ENCODE data around the gene ULBP3. TPM values are rescaled to one million over a fixed set of nuclear protein-coding genes. Genes with fewer than 3 reads are reported as not detected.

ULBP3 gene
- total and polyA plus RNA-seq, 2 of the 13 experiments (the other 11 are each of a cell fraction or from before 2014, with no cell fraction given): 0.42 to 0.48 TPM

DNA sequence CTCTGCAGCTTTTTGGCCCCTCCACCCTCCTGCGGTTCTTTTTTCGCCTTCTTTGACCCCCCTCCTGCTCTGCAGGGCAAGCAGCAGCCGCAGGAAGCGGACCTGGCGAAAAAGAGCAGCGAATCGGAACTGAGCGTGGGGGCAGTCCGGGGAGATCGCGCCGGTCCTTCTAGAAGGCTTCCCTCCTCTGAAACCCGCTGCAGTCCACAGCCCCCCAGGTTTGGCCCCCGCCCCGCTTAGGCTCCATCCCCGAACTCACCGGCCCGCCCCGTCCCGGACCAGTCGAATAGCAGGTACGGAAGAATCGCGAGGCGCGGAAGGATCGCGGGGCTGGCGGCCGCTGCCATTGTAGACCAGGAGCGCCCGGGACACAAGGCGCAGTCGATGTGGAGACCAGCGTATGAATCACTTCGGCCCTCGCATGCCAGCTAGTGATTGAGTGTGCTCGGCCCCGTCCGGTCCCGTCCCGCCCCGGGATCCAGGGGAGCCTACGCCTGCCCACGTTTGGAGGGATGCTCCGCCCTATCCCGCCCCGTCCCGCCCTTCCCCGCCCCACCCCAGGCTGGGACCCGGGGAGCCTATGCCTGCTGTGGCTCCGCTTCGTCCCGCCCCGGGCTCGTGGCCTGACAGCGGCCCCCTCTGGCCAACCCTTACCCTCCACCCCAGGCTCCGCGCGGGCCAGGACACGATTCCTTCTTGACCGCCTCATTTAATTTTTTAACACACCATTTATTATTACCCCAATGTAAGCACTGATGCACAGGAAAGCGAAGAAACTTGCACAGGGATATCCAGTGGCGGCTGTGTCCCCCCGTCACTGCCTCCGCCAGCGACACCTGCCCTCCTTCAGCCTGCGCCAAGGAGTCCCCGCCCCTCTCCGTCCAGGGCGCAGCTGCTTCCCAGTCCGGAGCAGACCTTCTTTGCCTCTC lies at the start of gene ULBP3 (continued):
- peak; percentile 65 for TF ChIP-seq ZNF777 (CRISPR knock-in tag; IDR thresholded peaks at IDR 0.05)
- no peak for TF ChIP-seq SP2 (CRISPR knock-in tag; IDR thresholded peaks at IDR 0.05)
- TF ChIP-seq POLR2A (IDR thresholded peaks at IDR 0.05; ENCODE audit: insufficient read depth in 1 of 2, low read depth in 2 of 2, low read length in 2 of 2): no peak
- TF ChIP-seq, protein P1, sequence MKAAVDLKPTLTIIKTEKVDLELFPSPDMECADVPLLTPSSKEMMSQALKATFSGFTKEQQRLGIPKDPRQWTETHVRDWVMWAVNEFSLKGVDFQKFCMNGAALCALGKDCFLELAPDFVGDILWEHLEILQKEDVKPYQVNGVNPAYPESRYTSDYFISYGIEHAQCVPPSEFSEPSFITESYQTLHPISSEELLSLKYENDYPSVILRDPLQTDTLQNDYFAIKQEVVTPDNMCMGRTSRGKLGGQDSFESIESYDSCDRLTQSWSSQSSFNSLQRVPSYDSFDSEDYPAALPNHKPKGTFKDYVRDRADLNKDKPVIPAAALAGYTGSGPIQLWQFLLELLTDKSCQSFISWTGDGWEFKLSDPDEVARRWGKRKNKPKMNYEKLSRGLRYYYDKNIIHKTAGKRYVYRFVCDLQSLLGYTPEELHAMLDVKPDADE (CRISPR knock-in tag; IDR thresholded peaks at IDR 0.05): no peak
- TF ChIP-seq ZFP1 (CRISPR knock-in tag; IDR thresholded peaks at IDR 0.05): no peak
- TF ChIP-seq, protein P2, sequence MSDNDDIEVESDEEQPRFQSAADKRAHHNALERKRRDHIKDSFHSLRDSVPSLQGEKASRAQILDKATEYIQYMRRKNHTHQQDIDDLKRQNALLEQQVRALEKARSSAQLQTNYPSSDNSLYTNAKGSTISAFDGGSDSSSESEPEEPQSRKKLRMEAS (IDR thresholded peaks at IDR 0.05): peak; percentile 30; the same call in 1 of the 2 replicates
- TF ChIP-seq NBN (conservative IDR thresholded peaks at IDR 0.05): no peak
- TF ChIP-seq, protein P3, sequence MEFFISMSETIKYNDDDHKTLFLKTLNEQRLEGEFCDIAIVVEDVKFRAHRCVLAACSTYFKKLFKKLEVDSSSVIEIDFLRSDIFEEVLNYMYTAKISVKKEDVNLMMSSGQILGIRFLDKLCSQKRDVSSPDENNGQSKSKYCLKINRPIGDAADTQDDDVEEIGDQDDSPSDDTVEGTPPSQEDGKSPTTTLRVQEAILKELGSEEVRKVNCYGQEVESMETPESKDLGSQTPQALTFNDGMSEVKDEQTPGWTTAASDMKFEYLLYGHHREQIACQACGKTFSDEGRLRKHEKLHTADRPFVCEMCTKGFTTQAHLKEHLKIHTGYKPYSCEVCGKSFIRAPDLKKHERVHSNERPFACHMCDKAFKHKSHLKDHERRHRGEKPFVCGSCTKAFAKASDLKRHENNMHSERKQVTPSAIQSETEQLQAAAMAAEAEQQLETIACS (CRISPR knock-in tag; IDR thresholded peaks at IDR 0.05): no peak
- TF ChIP-seq, protein P4, sequence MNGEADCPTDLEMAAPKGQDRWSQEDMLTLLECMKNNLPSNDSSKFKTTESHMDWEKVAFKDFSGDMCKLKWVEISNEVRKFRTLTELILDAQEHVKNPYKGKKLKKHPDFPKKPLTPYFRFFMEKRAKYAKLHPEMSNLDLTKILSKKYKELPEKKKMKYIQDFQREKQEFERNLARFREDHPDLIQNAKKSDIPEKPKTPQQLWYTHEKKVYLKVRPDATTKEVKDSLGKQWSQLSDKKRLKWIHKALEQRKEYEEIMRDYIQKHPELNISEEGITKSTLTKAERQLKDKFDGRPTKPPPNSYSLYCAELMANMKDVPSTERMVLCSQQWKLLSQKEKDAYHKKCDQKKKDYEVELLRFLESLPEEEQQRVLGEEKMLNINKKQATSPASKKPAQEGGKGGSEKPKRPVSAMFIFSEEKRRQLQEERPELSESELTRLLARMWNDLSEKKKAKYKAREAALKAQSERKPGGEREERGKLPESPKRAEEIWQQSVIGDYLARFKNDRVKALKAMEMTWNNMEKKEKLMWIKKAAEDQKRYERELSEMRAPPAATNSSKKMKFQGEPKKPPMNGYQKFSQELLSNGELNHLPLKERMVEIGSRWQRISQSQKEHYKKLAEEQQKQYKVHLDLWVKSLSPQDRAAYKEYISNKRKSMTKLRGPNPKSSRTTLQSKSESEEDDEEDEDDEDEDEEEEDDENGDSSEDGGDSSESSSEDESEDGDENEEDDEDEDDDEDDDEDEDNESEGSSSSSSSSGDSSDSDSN (CRISPR knock-in tag; IDR thresholded peaks at IDR 0.05): no peak; the same call in 1 of the 2 replicates
- no peak for TF ChIP-seq NFKBIZ (CRISPR knock-in tag; IDR thresholded peaks at IDR 0.05)
- TF ChIP-seq, protein P5, sequence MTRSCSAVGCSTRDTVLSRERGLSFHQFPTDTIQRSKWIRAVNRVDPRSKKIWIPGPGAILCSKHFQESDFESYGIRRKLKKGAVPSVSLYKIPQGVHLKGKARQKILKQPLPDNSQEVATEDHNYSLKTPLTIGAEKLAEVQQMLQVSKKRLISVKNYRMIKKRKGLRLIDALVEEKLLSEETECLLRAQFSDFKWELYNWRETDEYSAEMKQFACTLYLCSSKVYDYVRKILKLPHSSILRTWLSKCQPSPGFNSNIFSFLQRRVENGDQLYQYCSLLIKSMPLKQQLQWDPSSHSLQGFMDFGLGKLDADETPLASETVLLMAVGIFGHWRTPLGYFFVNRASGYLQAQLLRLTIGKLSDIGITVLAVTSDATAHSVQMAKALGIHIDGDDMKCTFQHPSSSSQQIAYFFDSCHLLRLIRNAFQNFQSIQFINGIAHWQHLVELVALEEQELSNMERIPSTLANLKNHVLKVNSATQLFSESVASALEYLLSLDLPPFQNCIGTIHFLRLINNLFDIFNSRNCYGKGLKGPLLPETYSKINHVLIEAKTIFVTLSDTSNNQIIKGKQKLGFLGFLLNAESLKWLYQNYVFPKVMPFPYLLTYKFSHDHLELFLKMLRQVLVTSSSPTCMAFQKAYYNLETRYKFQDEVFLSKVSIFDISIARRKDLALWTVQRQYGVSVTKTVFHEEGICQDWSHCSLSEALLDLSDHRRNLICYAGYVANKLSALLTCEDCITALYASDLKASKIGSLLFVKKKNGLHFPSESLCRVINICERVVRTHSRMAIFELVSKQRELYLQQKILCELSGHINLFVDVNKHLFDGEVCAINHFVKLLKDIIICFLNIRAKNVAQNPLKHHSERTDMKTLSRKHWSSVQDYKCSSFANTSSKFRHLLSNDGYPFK (CRISPR knock-in tag; IDR thresholded peaks at IDR 0.05; ENCODE audit: borderline replicate concordance): no peak
- no peak for TF ChIP-seq ZNF468 (CRISPR knock-in tag; IDR thresholded peaks at IDR 0.05)
- TF ChIP-seq ATF7-NPFF (CRISPR knock-in tag; IDR thresholded peaks at IDR 0.05; ENCODE audit: low read depth): no peak
- TF ChIP-seq ZNF562 (CRISPR knock-in tag; IDR thresholded peaks at IDR 0.05; ENCODE audit: borderline replicate concordance): no peak
- TF ChIP-seq, protein P6, sequence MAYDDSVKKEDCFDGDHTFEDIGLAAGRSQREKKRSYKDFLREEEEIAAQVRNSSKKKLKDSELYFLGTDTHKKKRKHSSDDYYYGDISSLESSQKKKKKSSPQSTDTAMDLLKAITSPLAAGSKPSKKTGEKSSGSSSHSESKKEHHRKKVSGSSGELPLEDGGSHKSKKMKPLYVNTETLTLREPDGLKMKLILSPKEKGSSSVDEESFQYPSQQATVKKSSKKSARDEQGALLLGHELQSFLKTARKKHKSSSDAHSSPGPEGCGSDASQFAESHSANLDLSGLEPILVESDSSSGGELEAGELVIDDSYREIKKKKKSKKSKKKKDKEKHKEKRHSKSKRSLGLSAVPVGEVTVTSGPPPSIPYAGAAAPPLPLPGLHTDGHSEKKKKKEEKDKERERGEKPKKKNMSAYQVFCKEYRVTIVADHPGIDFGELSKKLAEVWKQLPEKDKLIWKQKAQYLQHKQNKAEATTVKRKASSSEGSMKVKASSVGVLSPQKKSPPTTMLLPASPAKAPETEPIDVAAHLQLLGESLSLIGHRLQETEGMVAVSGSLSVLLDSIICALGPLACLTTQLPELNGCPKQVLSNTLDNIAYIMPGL (CRISPR knock-in tag; IDR thresholded peaks at IDR 0.05; ENCODE audit: borderline replicate concordance in 1 of 2, low read depth in 1 of 2): no peak
- TF ChIP-seq KAT8 (CRISPR knock-in tag; IDR thresholded peaks at IDR 0.05): no peak
- TF ChIP-seq, protein P7, sequence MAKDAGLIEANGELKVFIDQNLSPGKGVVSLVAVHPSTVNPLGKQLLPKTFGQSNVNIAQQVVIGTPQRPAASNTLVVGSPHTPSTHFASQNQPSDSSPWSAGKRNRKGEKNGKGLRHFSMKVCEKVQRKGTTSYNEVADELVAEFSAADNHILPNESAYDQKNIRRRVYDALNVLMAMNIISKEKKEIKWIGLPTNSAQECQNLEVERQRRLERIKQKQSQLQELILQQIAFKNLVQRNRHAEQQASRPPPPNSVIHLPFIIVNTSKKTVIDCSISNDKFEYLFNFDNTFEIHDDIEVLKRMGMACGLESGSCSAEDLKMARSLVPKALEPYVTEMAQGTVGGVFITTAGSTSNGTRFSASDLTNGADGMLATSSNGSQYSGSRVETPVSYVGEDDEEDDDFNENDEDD (CRISPR knock-in tag; IDR thresholded peaks at IDR 0.05; ENCODE audit: borderline replicate concordance): peak; percentile 16; the same call in 1 of the 2 replicates
